GM20431 (cell line): ENCODE data around the gene ANKRD11.
"Not testable (repeated sequence)": the region's sequence is repeated elsewhere in the genome, so short reads cannot be mapped to it uniquely, and the experiment has no call there.

Experiments
- in situ Hi-C: fragments of 300-500 bp; cut with MseI, MboI; formaldehyde crosslinking; loops from one replicate; pipeline ENCODE4 v1.15.0; 2020; ENCODE audit warnings: low sequenced_read_pairs; ENCODE audit not compliant: unreplicated experiment

ANKRD11 gene

DNA sequence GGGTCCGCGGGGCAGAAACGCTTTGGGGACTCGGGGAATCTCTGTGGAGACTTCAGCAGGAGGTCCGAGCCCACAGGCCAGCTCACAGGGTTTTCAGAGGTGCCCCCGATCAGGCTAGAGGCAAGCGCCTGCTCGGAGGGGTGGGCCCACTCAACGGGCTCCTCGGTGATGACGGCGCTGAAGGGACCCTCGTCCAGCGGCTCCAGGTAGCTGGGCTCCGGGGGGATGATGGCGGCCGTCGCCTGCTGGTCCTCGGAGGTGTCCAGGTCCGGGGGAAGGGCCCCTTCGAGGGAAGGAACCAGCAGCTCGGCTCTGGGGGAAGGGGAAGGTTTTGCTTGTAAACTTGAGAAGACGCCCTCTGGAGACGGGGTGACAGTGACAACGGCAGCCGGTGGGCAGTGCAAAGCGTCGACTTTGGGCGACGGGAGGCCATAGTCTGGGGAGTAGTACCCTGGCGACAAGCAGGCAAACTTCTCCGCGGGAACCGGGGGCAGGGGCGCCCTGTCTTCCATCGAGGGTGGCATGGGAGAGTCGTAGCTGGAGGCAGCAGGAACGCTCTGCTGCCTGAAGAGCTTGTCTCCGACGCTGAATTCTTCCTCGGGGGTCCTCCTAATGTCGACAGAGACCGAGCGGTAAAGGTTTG lies 209.7 kb downstream of the ANKRD11 start:
- in situ Hi-C loops: no loop called here

DNA sequence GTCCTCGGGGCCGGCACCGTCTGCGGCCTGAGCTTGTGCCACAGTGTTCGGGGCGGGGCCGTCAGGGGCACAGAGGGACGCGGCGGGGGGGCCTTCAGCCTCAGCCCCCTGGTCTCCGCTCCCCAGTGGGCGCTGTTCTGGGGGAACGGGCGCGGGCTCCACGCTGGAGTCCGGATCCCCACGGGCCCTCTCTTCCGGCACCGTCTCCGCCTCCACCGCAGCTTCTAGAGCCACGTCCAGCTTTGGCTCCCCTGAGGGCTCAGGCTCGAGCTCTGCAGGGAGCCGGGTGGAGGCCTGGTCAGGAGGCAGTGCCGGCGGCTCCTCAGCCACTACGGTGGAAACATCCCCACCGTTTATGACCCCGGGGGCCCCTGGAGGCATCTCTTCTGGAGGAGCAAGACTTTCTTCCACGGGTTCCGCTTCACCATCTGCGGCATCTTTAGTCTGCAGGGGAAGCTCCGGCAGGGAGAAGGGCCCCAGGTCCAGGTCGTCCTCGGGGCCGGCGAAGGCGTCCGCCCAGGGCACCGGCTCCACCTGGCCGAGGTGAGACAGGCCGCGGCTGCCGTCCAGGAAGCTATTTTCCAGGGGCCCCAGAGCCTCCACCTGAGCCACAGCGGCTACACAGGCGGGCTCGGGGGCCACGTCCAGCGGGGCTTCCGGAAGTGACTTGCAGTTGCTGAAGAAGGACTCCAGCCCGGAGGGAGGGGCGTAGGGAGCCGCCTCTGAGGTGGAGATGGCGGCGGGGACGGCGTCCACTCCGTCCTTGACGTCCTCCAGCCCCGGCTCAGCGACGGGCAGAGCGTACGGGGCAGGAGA lies 210.5 kb downstream of the ANKRD11 start:
- in situ Hi-C loops: no loop called here

GRCh38 chr16:89278441-89279240 lies 211.7 kb downstream of the ANKRD11 start:
- in situ Hi-C loops: no loop called here

GRCh38 chr16:89277641-89278341 lies 212.6 kb downstream of the ANKRD11 start:
- in situ Hi-C loops: no loop called here

DNA sequence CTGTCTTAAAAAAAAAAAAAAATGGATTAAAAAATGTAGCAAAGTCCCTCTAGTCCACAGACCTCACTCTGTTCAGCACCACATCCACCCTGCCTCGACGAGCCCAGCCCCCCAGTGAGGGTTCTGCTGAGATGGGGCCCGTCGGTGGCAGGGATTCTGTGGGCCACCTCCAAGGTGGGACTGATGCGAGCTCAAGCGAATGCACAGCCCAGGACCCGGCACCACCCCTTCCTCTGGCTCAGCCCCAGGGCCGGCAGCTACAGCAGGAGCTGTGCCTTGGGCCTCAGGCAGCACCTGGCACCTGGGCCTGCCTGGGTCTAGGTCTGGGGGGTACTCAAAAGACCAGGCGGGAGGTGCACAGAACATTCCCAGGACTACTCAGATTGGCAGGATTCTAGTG lies 213.3 kb downstream of the ANKRD11 start:
- in situ Hi-C loops: no loop called here

- in situ Hi-C loops: no loop called here
Observed at GRCh38 chr16:89275837-89276720, 214.3 kb downstream of the ANKRD11 start.

GRCh38 chr16:89275284-89275584 lies 215.1 kb downstream of the ANKRD11 start:
- in situ Hi-C loops: no loop called here

- in situ Hi-C loops: no loop called here
Observed at GRCh38 chr16:89274561-89275283, 215.6 kb downstream of the ANKRD11 start.

DNA sequence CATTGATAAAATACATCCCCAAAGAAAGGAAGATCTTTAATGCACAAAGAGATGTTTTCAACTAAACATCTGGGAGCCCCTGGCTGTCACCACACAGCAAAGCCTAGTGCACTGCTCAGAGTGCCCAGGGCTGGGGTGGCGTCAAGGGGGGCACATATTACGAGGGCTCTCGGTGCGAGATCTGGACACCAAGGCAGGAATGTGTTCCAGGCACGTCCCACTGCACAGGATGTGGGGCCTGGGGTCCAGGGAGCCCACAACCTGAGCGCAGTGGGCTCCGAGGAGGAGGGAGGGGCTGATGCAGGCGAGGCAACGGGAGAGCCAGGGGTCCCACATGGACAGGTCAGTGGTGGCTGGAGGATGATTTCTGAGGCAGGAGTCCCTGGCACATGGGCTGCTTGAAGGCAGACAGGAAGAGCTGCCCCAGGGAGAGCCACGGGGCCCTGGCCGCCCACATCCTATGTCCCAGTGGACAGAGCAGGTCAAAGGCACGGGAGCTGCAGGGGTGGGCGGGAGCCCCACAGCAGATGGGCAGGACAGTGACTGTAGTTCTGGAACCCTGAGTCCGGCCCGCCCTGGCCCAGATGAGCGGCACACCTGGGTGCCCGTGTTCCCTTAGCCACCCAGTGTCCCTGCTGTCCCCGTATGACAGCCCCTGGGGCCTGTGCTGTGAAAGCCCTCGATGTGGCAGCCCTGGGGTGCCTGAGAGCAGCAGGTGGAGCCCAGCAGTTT lies 216.5 kb downstream of the ANKRD11 start:
- in situ Hi-C loops: no loop called here

DNA sequence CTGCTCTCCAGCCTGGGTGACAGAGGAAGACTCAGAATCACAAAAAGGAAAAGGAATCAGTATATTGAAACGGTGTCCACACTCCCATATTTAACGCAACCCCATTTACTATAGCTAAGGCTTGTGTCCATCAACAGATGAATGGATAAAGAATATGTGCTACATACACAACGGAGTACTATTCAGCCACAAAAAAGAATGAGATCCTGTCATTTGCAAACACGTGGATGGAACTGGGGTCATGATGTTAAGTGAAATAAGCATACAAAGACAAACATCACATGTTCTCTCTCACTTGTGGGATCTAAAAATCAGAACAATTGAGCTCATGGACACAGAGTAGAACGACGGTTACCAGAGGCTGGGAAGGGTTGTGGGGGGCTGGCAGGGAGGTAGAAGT lies 217.7 kb downstream of the ANKRD11 start:
- in situ Hi-C loops: no loop called here

DNA sequence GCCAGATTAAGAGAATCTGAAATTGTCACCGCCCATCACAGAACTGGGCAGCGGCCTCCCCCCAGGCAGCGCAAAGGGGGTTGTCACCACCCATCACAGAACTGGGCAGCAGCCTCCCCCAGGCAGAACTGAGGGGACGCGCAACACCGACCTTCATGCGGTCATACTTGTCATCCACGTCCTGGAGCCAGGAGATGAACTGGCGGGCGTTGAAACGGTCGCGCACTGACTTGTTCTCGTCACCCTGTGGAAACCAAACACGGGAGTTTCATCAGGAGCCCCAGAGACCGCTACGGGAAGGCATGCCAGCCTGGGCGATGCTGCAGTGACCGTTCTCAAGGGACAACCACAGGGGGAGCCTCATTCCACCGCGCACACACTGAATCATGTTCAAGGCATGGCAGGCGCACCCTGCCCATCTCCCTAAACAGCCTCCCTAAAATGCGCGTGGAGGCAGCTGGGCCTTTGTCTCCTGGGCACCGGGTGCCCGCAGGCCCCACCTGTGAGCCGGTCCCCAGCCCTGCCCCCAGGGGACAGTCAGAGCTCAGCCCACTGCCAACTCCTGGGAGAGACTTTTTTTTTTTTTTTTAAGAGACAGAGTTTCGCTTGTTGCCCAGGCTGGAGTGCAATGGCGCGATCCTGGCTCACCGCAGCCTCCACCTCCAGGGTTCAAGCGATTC lies 219.6 kb downstream of the ANKRD11 start:
- in situ Hi-C loops: no loop called here

DNA sequence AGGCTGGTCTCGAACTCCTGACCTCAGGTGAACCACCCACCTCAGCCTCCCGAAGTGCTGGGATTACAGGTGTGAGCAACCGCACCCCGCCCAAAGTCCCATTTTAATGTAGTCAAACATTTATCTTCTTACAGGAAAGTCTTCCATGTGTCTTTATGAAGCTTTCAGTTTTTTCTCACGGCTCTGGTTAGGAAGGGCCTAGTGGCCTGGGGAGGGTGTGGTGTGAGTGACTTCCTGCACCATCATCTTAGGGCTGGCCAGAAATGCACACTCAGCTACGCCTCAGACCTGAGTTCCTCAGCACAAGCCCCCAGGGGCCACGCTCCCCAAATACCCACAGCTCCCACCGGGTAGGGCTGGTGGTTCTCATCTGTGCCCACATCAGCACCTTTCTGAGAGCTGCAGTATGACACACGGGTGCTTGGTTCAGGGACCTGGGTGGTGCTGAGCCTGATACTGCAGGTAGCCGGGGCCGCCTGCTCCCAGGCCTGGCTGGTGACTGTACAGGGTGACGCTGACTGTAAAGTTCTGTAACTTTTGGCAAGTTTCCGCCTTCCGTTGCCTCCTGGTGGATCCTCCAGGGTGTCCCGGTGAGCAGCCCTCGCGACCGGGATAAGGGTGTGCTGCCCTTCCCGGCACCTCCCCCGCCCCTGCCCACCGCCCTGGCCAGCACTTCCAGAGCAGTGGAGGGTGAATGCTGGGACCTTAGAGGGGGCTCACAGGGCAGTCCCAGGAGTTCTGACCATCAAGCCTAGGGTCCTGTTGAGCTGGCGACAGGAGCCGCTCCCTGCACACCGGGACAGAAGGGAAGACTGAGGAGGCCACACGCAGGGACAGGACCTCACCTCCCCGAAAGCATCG lies 220.3 kb downstream of the ANKRD11 start:
- in situ Hi-C loops: no loop called here

DNA sequence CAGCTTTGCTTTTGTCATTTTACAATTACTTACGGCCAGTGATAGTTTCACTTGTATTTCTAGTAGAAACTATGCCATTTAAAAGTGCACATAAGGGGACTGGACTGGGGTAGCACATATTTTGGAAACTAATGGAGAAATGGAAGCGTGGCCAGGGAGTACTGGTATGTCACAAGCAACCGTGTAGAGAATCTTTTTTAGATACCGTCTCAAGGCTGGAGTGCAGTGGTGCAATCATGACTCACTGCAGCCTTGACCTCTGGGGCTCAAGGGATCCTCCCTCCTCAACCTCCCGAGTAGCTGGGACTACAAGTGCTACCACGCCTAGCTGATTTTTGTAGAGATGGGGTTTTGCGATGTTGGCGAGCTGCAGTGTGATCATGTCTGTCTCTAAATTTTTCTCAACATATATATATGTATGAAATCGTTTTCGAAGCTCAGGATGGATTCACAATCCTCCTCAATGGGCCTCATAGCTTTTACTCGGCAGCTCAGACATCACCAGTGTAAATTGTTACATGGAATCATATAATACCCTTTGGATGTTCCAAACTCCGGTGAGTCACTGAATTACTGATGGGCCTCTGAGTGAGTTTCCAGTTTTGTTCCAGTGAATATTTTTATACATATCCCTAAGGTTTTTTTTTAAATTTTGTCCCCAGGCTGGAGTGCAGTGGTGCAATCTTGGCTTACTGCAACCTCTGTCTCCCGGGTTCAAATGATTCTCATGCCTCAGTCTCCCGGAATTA lies 221.2 kb downstream of the ANKRD11 start:
- in situ Hi-C loops: no loop called here

DNA sequence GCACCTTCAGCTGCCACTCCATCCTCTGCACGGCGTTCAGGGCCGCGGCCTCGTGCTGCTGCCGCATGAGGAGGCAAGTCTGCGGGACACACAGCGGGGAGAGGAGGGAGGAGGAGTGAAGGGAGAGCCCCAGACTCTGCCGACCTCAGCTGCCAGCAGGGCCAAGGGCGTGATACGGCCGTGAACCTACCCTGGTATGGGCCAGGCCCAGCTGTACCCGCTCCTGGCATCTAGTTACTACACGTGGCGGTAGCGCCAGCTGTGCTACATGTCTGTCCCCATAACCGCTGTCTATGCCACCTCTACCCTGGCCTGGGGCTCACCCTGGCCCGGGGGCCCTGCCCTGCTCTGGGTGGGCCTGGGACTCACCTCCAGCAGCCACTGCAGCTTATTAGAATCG lies 221.8 kb downstream of the ANKRD11 start:
- in situ Hi-C loops: no loop called here

DNA sequence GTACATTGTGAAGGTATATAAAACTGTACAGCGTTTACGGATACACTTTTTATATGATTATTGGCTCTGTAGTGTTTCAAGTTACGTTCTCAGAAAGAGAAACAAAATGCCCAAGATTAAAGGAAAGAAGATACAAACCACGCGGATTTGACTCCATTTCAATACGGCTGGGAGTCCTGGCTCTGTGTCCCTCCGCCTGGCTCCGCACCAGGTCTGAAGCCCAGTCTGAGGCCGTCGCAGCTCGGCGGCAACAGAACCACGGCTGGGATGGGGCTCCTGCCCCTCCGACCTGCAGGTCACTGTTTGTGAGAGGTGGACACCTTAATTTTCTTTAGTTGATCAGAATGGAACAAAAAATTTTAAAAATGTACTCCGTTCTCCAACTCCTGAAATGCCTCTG lies 222.6 kb downstream of the ANKRD11 start:
- in situ Hi-C loops: not testable (repeated sequence)

- in situ Hi-C loops: no loop called here
Observed at GRCh38 chr16:89266521-89267134, 223.7 kb downstream of the ANKRD11 start.
